Measurements from ENCODE around the gene SRGAP1. TPM values are rescaled to one million over a fixed set of nuclear protein-coding genes. Genes with fewer than 3 reads are reported as not detected.

SRGAP1 gene
- polyA plus RNA-seq, 1 experiment = 24.9 TPM

GRCh38 chr12:63981343-63981742 is 136.8 kb downstream of the SRGAP1 start:
- POLR2A ChIA-PET = no interaction called here
- no peak for TF ChIP-seq CTCF (IDR thresholded peaks at IDR 0.05; ENCODE audit: low read depth, low read length)
- Histone ChIP-seq H3K4me3 (ENCODE audit: low read depth, low read length) (no peak overlapping the region), H3K9me3 (ENCODE audit: control insufficient read depth, insufficient read depth, low read length) (peaks cover 5% of the 10 kb centered on the region), H3K27ac (ENCODE audit: low read depth, low read length) (no peak overlapping the region), H3K27me3 (ENCODE audit: control insufficient read depth, insufficient read depth, low read length) (no peaks in the 10 kb centered on the region)
- no peak for DNase-seq (ENCODE audit: low read depth, low spot score)
- CTCF ChIA-PET = interaction anchor here (0.6 to 0.7 kb wide), 2 partner anchors 96 to 148 kb away, joined by 4 to 5 read pairs; no protein-coding TSS in a partner anchor

GRCh38 chr12:63982604-63983295 is 138.2 kb downstream of the SRGAP1 start:
- POLR2A ChIA-PET = no interaction called here
- no peak for DNase-seq (ENCODE audit: low read depth, low spot score)

GRCh38 chr12:63985456-63985855 is 141.0 kb downstream of the SRGAP1 start:
- TF ChIP-seq CTCF (IDR thresholded peaks at IDR 0.05; ENCODE audit: low read depth, low read length) = no peak
- ChIA-PET CTCF (no interaction called here), POLR2A (no interaction called here)
- Histone ChIP-seq H3K9me3 (ENCODE audit: control insufficient read depth, insufficient read depth, low read length) (no peaks in the 10 kb centered on the region; the same call in 1 of the 2 replicates), H3K27ac (ENCODE audit: low read depth, low read length) (no peak overlapping the region), H3K4me3 (ENCODE audit: low read depth, low read length) (no peak overlapping the region), H3K27me3 (ENCODE audit: control insufficient read depth, insufficient read depth, low read length) (no peaks in the 10 kb centered on the region)
- DNase-seq (ENCODE audit: low read depth, low spot score) = no peak

More at GRCh38 chr12:63982604-63983295, 138.2 kb downstream of the SRGAP1 start:
- H3K9me3 ChIP-seq (ENCODE audit: control insufficient read depth, insufficient read depth, low read length) = peaks cover 5% of the 10 kb centered on the region
- H3K27me3 ChIP-seq (ENCODE audit: control insufficient read depth, insufficient read depth, low read length) = no peaks in the 10 kb centered on the region
- H3K4me3 ChIP-seq (ENCODE audit: low read depth, low read length) = no peak overlapping the region
- H3K27ac ChIP-seq (ENCODE audit: low read depth, low read length) = no peak overlapping the region
- no peak for TF ChIP-seq CTCF (IDR thresholded peaks at IDR 0.05; ENCODE audit: low read depth, low read length)
- CTCF ChIA-PET = no interaction called here

GRCh38 chr12:63985945-63986344 is 141.4 kb downstream of the SRGAP1 start:
- no peak for TF ChIP-seq CTCF (IDR thresholded peaks at IDR 0.05; ENCODE audit: low read depth, low read length)
- POLR2A ChIA-PET = no interaction called here

GRCh38 chr12:63989301-63989845 is 144.9 kb downstream of the SRGAP1 start:
- CTCF ChIA-PET = no interaction called here
- no peaks in the 10 kb centered on the region for H3K27me3 ChIP-seq (ENCODE audit: control insufficient read depth, insufficient read depth, low read length)

More at GRCh38 chr12:63985945-63986344, 141.4 kb downstream of the SRGAP1 start:
- H3K27ac ChIP-seq (ENCODE audit: low read depth, low read length) = no peak overlapping the region
- H3K27me3 ChIP-seq (ENCODE audit: control insufficient read depth, insufficient read depth, low read length) = no peaks in the 10 kb centered on the region
- H3K4me3 ChIP-seq (ENCODE audit: low read depth, low read length) = no peak overlapping the region
- no peak for DNase-seq (ENCODE audit: low read depth, low spot score)
- CTCF ChIA-PET = no interaction called here
- H3K9me3 ChIP-seq (ENCODE audit: control insufficient read depth, insufficient read depth, low read length) = no peaks in the 10 kb centered on the region; the same call in 1 of the 2 replicates

More at GRCh38 chr12:63989301-63989845, 144.9 kb downstream of the SRGAP1 start:
- Histone ChIP-seq H3K9me3 (ENCODE audit: control insufficient read depth, insufficient read depth, low read length) (no peaks in the 10 kb centered on the region), H3K27ac (ENCODE audit: low read depth, low read length) (peak overlapping the region; percentile 33), H3K4me3 (ENCODE audit: low read depth, low read length) (no peak overlapping the region)
- POLR2A ChIA-PET = interaction anchor here (0.9 to 1.0 kb wide), 2 partner anchors 53 to 71 kb away, joined by 3 read pairs; no protein-coding TSS in a partner anchor
- no peak for TF ChIP-seq CTCF (IDR thresholded peaks at IDR 0.05; ENCODE audit: low read depth, low read length)
- no peak for DNase-seq (ENCODE audit: low read depth, low spot score)

Data from AG04450 (cell line).